ENCODE results near the gene IL20RA.

The IL20RA gene

GRCh38 chr6:136956590-136957544, 87.9 kb downstream of the IL20RA start:
- TF ChIP-seq CTCF (IDR thresholded peaks at IDR 0.05; ENCODE audit: low read depth, low read length, poor library complexity, severe bottlenecking) (no peak), EZH2phosphoT487 (IDR thresholded peaks at IDR 0.05; ENCODE audit: borderline replicate concordance, low read length) (no peak)
- Histone ChIP-seq H3K36me3 (ENCODE audit: control insufficient read depth, low read length) (no peaks in the 10 kb centered on the region), H3K79me2 (ENCODE audit: control insufficient read depth, low read length) (no peaks in the 10 kb centered on the region), H3K27me3 (ENCODE audit: control insufficient read depth, low read length) (no peaks in the 10 kb centered on the region), H3K9me2 (replicated peaks; ENCODE audit: control insufficient read depth, low read length) (no peaks in the 10 kb centered on the region), H3K4me2 (ENCODE audit: low read length) (peak overlapping the region; percentile 59), H3K4me1 (ENCODE audit: control insufficient read depth, low read length) (peaks cover 27% of the 10 kb centered on the region), H3K9me3 (ENCODE audit: control insufficient read depth, insufficient read depth, low read length) (no peaks in the 10 kb centered on the region), H4K20me1 (ENCODE audit: control insufficient read depth, insufficient read depth, low read depth, low read length) (no peaks in the 10 kb centered on the region), H3K27ac (ENCODE audit: low read depth, low read length) (peak overlapping the region; percentile 52), H3K4me3 (ENCODE audit: low read length) (peak overlapping the region; percentile 50), H3F3A (ENCODE audit: control insufficient read depth, insufficient read depth) (no peaks in the 10 kb centered on the region)

- Histone ChIP-seq H3K27me3 (ENCODE audit: control insufficient read depth, low read length) (no peaks in the 10 kb centered on the region), H3K9me2 (replicated peaks; ENCODE audit: control insufficient read depth, low read length) (no peaks in the 10 kb centered on the region), H3K4me2 (ENCODE audit: low read length) (no peak overlapping the region), H3K9me3 (ENCODE audit: control insufficient read depth, insufficient read depth, low read length) (no peaks in the 10 kb centered on the region), H3F3A (ENCODE audit: control insufficient read depth, insufficient read depth) (no peaks in the 10 kb centered on the region), H3K4me3 (ENCODE audit: low read length) (no peak overlapping the region), H3K79me2 (ENCODE audit: control insufficient read depth, low read length) (no peaks in the 10 kb centered on the region), H3K4me1 (ENCODE audit: control insufficient read depth, low read length) (peaks cover 27% of the 10 kb centered on the region), H4K20me1 (ENCODE audit: control insufficient read depth, insufficient read depth, low read depth, low read length) (no peaks in the 10 kb centered on the region), H3K27ac (ENCODE audit: low read depth, low read length) (no peak overlapping the region), H3K36me3 (ENCODE audit: control insufficient read depth, low read length) (no peaks in the 10 kb centered on the region)
- TF ChIP-seq EZH2phosphoT487 (IDR thresholded peaks at IDR 0.05; ENCODE audit: borderline replicate concordance, low read length) (no peak), CTCF (IDR thresholded peaks at IDR 0.05; ENCODE audit: low read depth, low read length, poor library complexity, severe bottlenecking) (no peak)
These were observed 89.6 kb downstream of the IL20RA start for GRCh38 chr6:136955123-136955522.

- Histone ChIP-seq H3K9me3 (ENCODE audit: control insufficient read depth, insufficient read depth, low read length) (no peaks in the 10 kb centered on the region), H3F3A (ENCODE audit: control insufficient read depth, insufficient read depth) (no peaks in the 10 kb centered on the region), H3K27ac (ENCODE audit: low read depth, low read length) (no peak overlapping the region), H3K27me3 (ENCODE audit: control insufficient read depth, low read length) (no peaks in the 10 kb centered on the region), H3K79me2 (ENCODE audit: control insufficient read depth, low read length) (no peaks in the 10 kb centered on the region), H3K4me1 (ENCODE audit: control insufficient read depth, low read length) (peaks cover 27% of the 10 kb centered on the region), H3K36me3 (ENCODE audit: control insufficient read depth, low read length) (no peaks in the 10 kb centered on the region), H3K4me3 (ENCODE audit: low read length) (no peak overlapping the region), H3K9me2 (replicated peaks; ENCODE audit: control insufficient read depth, low read length) (no peaks in the 10 kb centered on the region), H4K20me1 (ENCODE audit: control insufficient read depth, insufficient read depth, low read depth, low read length) (no peaks in the 10 kb centered on the region), H3K4me2 (ENCODE audit: low read length) (no peak overlapping the region)
- TF ChIP-seq CTCF (IDR thresholded peaks at IDR 0.05; ENCODE audit: low read depth, low read length, poor library complexity, severe bottlenecking) = no peak
- no peak for TF ChIP-seq EZH2phosphoT487 (IDR thresholded peaks at IDR 0.05; ENCODE audit: borderline replicate concordance, low read length)
These were observed 92.0 kb downstream of the IL20RA start for GRCh38 chr6:136952714-136953260.
